K562 (cell line): ENCODE results near the gene AUNIP. TPM values are rescaled to one million over a fixed set of nuclear protein-coding genes. Genes with fewer than 3 reads are reported as not detected.

Experiments
- AFF4 ChIP-seq: sonication (generic); formaldehyde crosslinking; IDR thresholded peaks from 2 replicates; pipeline ENCODE4 v1.8.0; 2023; ENCODE audit warnings: mild to moderate bottlenecking, missing genetic modification reagents
- BRCA1 ChIP-seq, 2 experiments: fragments of 450-650 bp in 1 of 2; sonication (generic) in 1 of 2; formaldehyde crosslinking in 1 of 2; IDR thresholded peaks; 2 replicates each; pipeline versions ENCODE4 v1.5.0 to v1.6.1; 2017 to 2020; ENCODE audit warnings: mild to moderate bottlenecking in 1 of 2, missing genetic modification reagents in 1 of 2
- BRD9 ChIP-seq: fragments of 450-650 bp; IDR thresholded peaks from 2 replicates; pipeline ENCODE4 v1.6.1; 2018; ENCODE audit warnings: low read depth; ENCODE audit not compliant: partially characterized antibody
- CC2D1A ChIP-seq: fragments of 450-650 bp; IDR thresholded peaks from 2 replicates; pipeline ENCODE4 v1.6.1; 2017; ENCODE audit warnings: mild to moderate bottlenecking
- E2F6 ChIP-seq, 2 experiments: IDR thresholded peaks; 2 replicates each; pipeline ENCODE4 v1.6.1; 2011; ENCODE audit warnings: borderline replicate concordance in 1 of 2, control low read depth in 1 of 2, low read depth in 1 of 2, low read length in 1 of 2, mild to moderate bottlenecking in 1 of 2, mixed read lengths in 1 of 2, moderate library complexity in 1 of 2; ENCODE audit not compliant: insufficient read depth in 1 of 2, insufficient read length in 1 of 2, poor library complexity in 1 of 2, severe bottlenecking in 1 of 2; ENCODE audit errors: extremely low read depth in 1 of 2
- HDAC6 ChIP-seq: IDR thresholded peaks from 2 replicates; pipeline ENCODE4 v1.6.1; 2012; ENCODE audit warnings: low read depth, mild to moderate bottlenecking, control low read depth, inconsistent platforms, low read length, moderate library complexity
- HNRNPUL1 ChIP-seq: fragments of 200-400 bp; formaldehyde crosslinking; IDR thresholded peaks from 2 replicates; pipeline ENCODE4 v1.6.1; 2017; ENCODE audit warnings: low read length
- MYC ChIP-seq, 2 experiments: fragments of 250-450 bp in 1 of 2; sonication (Bioruptor Pico) in 1 of 2; IDR thresholded peaks; 2 replicates each; pipeline versions ENCODE4 v1.5.1 to v1.6.1; 2012 to 2021; ENCODE audit warnings: low read depth in 2 of 2, borderline replicate concordance in 1 of 2, improper control_type of control experiment in 1 of 2, low read length in 1 of 2, mild to moderate bottlenecking in 1 of 2, moderate library complexity in 1 of 2
- NR1H2 ChIP-seq: sonication (generic); formaldehyde crosslinking; IDR thresholded peaks from 2 replicates; pipeline ENCODE4 v1.4.0; 2020; ENCODE audit warnings: mild to moderate bottlenecking, missing genetic modification reagents
- PKNOX1 ChIP-seq: fragments of 450-650 bp; IDR thresholded peaks from 2 replicates; pipeline ENCODE4 v1.6.1; 2016
- POLR2B ChIP-seq: fragments of 450-650 bp; IDR thresholded peaks from 2 replicates; pipeline ENCODE4 v1.6.1; 2018; ENCODE audit warnings: low read depth; ENCODE audit not compliant: partially characterized antibody
- RB1 ChIP-seq: fragments of 450-650 bp; IDR thresholded peaks from 2 replicates; pipeline ENCODE4 v1.6.1; 2017; ENCODE audit warnings: low read depth, mild to moderate bottlenecking
- SAP30 ChIP-seq: fragments of 200-600 bp; sonication (generic); IDR thresholded peaks from 2 replicates; pipeline ENCODE4 v1.6.1; 2012; ENCODE audit warnings: borderline replicate concordance, low read depth, mild to moderate bottlenecking, moderate library complexity, low read length, control low read depth, inconsistent platforms; ENCODE audit not compliant: insufficient read depth, poor library complexity, severe bottlenecking
- SMAD4 ChIP-seq: fragments of 250-450 bp; sonication (Bioruptor Pico); conservative IDR thresholded peaks from 2 replicates; pipeline ENCODE4 v1.8.0; 2021; ENCODE audit warnings: inconsistent platforms, mild to moderate bottlenecking, moderate library complexity
- TBP ChIP-seq: optimal IDR thresholded peaks from 2 replicates; pipeline ENCODE3; 2011; ENCODE audit warnings: low read depth, low read length, improper control_type of control experiment
- TFAP4 ChIP-seq: sonication (generic); formaldehyde crosslinking; IDR thresholded peaks from 2 replicates; pipeline ENCODE4 v1.8.0; 2022; ENCODE audit warnings: missing genetic modification reagents, mild to moderate bottlenecking, moderate library complexity, borderline replicate concordance
- ZNF282 ChIP-seq: sonication (generic); formaldehyde crosslinking; IDR thresholded peaks from 2 replicates; pipeline ENCODE4 v1.8.1; 2023; ENCODE audit warnings: missing genetic modification reagents
- ZNF778 ChIP-seq: fragments of 450-650 bp; formaldehyde crosslinking; IDR thresholded peaks from 2 replicates; pipeline ENCODE4 v1.4.0; 2020; ENCODE audit warnings: mild to moderate bottlenecking, moderate library complexity
- polyA plus RNA-seq, 8 experiments: library from polyadenylated mRNA; depleted of rRNA in 4 of 8; stranded (reverse) in 5 of 8; unstranded in 3 of 8; fragments of >200 nt; fragmentation: Nextera tagmentation in 2 of 8; fragmentation: Illumina TruSeq in 1 of 8; extraction: Ambion mirVana in 2 of 8; extraction: Trizol in 1 of 8; gene quantifications; 2 replicates each; pipeline versions ENCODE4 v1.2.1 to v1.2.3, GENCODE V29; 2011 to 2014; ENCODE audit warnings: inconsistent platforms in 1 of 8, missing spikeins in 1 of 8
- total RNA-seq, 7 experiments: library from RNA; depleted of rRNA in 6 of 7; stranded (reverse); fragments of >200 nt in 6 of 7; fragmentation: Illumina TruSeq in 2 of 7; extraction: Trizol in 2 of 7; gene quantifications; 2 replicates each; pipeline versions ENCODE4 v1.2.1 to v1.2.3, GENCODE V29; 2011 to 2021; ENCODE audit warnings: low replicate concordance in 1 of 7

The AUNIP gene
- total and polyA plus RNA-seq, 9 of the 15 experiments (the other 6 are each of a cell fraction or from before 2014, with no cell fraction given) = 12.1 to 53.8 (median 47.1) TPM

GRCh38 chr1:25820247-25821111 is 38.8 kb downstream of the AUNIP start (continued):
- peak; percentile 12; the same call in 1 of the 2 replicates for TF ChIP-seq AFF4 (CRISPR knock-in tag)
- peak; percentile 14; the same call in 1 of the 2 replicates for TF ChIP-seq RB1
- 0 out of 2 replicates have a peak, but pooled peaks have one; percentile 49 for TF ChIP-seq ZNF282
- peak; percentile 58 for TF ChIP-seq PKNOX1
- no peak for TF ChIP-seq CC2D1A
- peak; percentile 85; the same call in 1 of the 2 replicates for TF ChIP-seq HNRNPUL1
- TF ChIP-seq NR1H2 (CRISPR knock-in tag) = peak; percentile 70; the same call in 1 of the 2 replicates
- no peak for TF ChIP-seq ZNF778 (CRISPR knock-in tag)
- TF ChIP-seq SAP30 = peak; percentile 44
- TF ChIP-seq E2F6 (IDR thresholded peaks at IDR 0.05; ENCODE audit: borderline replicate concordance in 1 of 2, extremely low read depth in 1 of 2, insufficient read depth in 1 of 2, insufficient read length in 1 of 2, low read depth in 1 of 2, low read length in 1 of 2, poor library complexity in 1 of 2, severe bottlenecking in 1 of 2) = peak; percentile 59 to 77
- peak; percentile 57 for TF ChIP-seq BRD9
- peak; percentile 62; the same call in 1 of the 2 replicates for TF ChIP-seq TFAP4 (CRISPR knock-in tag)
- peak; percentile 33; the same call in 1 of the 2 replicates for TF ChIP-seq MYC (IDR thresholded peaks at IDR 0.05; ENCODE audit: low read depth, low read length)
- TF ChIP-seq MYC (CRISPR knock-in tag; IDR thresholded peaks at IDR 0.05; ENCODE audit: borderline replicate concordance, low read depth) = no peak
- TF ChIP-seq SMAD4 = 0 out of 2 replicates have a peak, but pooled peaks have one; percentile 56
- TF ChIP-seq HDAC6 = 0 out of 2 replicates have a peak, but pooled peaks have one; percentile 67
- TF ChIP-seq BRCA1 (IDR thresholded peaks at IDR 0.05) = no peak
- no peak for TF ChIP-seq BRCA1 (CRISPR knock-in tag; IDR thresholded peaks at IDR 0.05)
- TF ChIP-seq TBP = peak; percentile 44
- peak; percentile 76 for TF ChIP-seq POLR2B
